GM10248 (cell line): ENCODE measurements around the gene SDCBP2.

Source experiments
- CTCF ChIA-PET: fragments of 300-600 bp; sonication (Branson Sonifier 250); formaldehyde crosslinking; extraction: SDS; loops from one replicate; lab custom pipeline; 2021; ENCODE audit warnings: antibody characterized with exemption; lab: Yijun Ruan, JAX
- POLR2A ChIA-PET: fragments of 350-650 bp; sonication (Branson Sonifier 250); formaldehyde crosslinking; extraction: SDS; loops from one replicate; lab custom pipeline; 2020; ENCODE audit warnings: antibody characterized with exemption; lab: Yijun Ruan, JAX
- DNase-seq: peaks from one replicate; pipeline ENCODE4 v3.0.0; 2012; ENCODE audit errors: extremely low spot score
- CTCF ChIP-seq: IDR thresholded peaks from 2 replicates; pipeline ENCODE4 v1.5.1; 2012; ENCODE audit warnings: mild to moderate bottlenecking, low read depth; ENCODE audit errors: extremely low read depth, missing control alignments, control extremely low read depth

The SDCBP2 gene, protein sequence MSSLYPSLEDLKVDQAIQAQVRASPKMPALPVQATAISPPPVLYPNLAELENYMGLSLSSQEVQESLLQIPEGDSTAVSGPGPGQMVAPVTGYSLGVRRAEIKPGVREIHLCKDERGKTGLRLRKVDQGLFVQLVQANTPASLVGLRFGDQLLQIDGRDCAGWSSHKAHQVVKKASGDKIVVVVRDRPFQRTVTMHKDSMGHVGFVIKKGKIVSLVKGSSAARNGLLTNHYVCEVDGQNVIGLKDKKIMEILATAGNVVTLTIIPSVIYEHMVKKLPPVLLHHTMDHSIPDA

GRCh38 chr20:1328680-1329330 lies at the start of gene SDCBP2:
Gene SDCBP2, minus strand, starts transcription at chr20:1329139. Its CDS starts 8,723 bp downstream, at chr20:1320416.
- CTCF ChIA-PET: interaction anchor here (0.7 to 1.4 kb wide), 6 partner anchors 11 to 448 kb away, joined by 3 to 4 read pairs (median 3); no protein-coding TSS in a partner anchor
- no peak for TF ChIP-seq CTCF
- POLR2A ChIA-PET: interaction anchor here (0.7 kb wide), 1 partner anchor 62 kb away, joined by 3 read pairs; the partner anchor contains the start of gene SNPH
- DNase-seq: no peak

DNA sequence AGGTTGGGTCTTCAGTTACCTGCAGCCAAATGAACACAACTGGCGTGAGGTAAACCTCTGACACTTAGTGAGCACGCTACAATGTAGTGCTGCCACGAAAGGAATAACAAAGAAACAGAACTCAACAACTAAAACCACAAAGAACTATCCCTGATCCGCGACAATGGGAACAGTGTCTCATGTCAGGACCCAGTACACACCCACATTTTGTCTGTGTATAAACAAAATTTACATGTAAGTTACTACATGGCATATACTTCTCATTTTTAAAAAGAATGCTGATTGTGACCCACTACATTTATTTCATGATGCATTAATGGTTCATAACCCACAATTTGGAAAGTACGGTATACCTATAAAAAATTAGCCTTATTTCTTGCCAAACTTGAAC lies 49.8 kb upstream of the SDCBP2 start:
- TF ChIP-seq CTCF: no peak
- no peak for DNase-seq
- POLR2A ChIA-PET: no interaction called here
- CTCF ChIA-PET: interaction anchor here (0.9 to 3.8 kb wide), 2 partner anchors 12 to 26 kb away, joined by 3 to 25 read pairs; no protein-coding TSS in a partner anchor

DNA sequence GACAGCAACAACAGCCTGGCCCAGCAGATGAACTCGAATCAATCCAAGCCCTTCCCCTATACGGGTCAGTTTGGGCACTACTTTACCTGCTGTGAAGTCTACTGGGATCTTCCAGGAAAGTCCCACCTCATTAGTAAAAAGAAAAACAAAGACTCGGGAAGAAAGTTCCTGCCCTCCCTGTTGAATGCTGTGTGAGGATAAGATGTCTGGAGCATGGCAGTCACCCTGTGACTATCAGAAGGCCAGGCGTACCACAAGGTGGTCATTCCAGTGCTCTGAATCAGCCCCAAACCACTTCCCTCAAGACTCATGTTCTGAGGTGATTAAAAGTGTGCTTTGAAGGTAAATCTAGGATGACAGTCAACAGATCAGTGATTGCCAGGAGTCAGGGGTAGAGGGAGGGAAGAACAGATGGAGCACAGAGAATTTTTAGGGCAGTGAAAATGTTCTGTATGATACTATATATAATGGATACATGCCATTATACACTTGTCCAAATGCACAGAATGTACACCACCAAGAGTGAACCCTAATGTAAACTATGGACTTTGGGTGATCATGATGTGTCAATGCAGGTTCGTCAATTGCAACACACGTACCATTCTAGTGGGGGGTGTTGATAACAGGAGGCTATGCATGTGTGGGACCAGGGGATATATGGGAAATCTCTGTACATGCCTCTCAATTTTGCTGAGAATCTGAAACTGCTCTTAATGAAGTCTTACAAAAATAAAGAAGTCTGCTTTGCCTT lies 49.2 kb upstream of the SDCBP2 start:
- POLR2A ChIA-PET: interaction anchor here (1.8 to 2.4 kb wide), 2 partner anchors 14 to 53 kb away, joined by 7 to 15 read pairs; partner anchors contain the start of gene FKBP1A
- no peak for DNase-seq
- TF ChIP-seq CTCF: no peak
- CTCF ChIA-PET: interaction anchor here (0.9 to 2.4 kb wide), 2 partner anchors 8 to 11 kb away, joined by 3 to 8 read pairs; no protein-coding TSS in a partner anchor

DNA sequence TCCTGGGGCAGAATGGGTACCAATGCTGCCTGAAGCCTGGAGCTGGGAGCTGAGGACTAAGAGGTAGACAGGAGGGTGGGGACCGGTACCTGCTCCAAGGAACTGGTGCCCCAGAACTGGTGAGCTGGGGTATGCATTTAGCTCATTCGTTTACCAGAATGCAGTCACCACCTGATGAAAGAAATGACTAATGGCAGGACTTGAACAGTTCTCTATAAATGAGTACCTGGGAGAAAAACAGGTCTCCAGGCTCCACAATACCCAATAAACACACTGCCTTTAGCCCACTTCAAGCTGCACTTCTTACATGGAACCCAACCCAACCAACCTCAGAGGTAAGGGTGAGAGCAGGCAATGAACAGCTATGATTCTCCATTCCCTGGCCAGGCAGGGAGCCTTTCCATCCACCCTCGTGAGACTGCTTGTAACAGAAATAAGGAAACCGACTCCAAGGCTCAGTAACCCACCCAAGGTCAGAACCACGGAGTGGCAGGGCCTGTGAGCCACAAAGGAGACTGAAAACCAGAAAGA lies 48.5 kb upstream of the SDCBP2 start:
- TF ChIP-seq CTCF: no peak

GRCh38 chr20:1376408-1377270 lies 47.7 kb upstream of the SDCBP2 start:
- TF ChIP-seq CTCF: no peak
- ChIA-PET POLR2A (interaction anchor here (1.8 to 2.4 kb wide), 2 partner anchors 15 to 51 kb away, joined by 7 to 15 read pairs; partner anchors contain the start of gene FKBP1A), CTCF (interaction anchor here (0.9 to 2.4 kb wide), 6 partner anchors 8 to 127 kb away, joined by 3 to 8 read pairs (median 4); no protein-coding TSS in a partner anchor)
- DNase-seq: no peak

More for the DNA sequence above, 48.5 kb upstream of the SDCBP2 start:
- CTCF ChIA-PET: interaction anchor here (0.9 to 2.4 kb wide), 6 partner anchors 9 to 126 kb away, joined by 3 to 8 read pairs (median 4); no protein-coding TSS in a partner anchor
- POLR2A ChIA-PET: interaction anchor here (1.8 to 2.4 kb wide), 2 partner anchors 14 to 52 kb away, joined by 7 to 15 read pairs; partner anchors contain the start of gene FKBP1A
- no peak for DNase-seq
